Astrocyte of the spinal cord (primary cell): Measurements from ENCODE around the gene STXBP5L.
"Not testable (repeated sequence)": the region's sequence is repeated elsewhere in the genome, so short reads cannot be mapped to it uniquely, and the experiment has no call there.

Experiments
- DNase-seq: peaks from one replicate; pipeline ENCODE4 v3.0.0; 2011; ENCODE audit warnings: low read depth, low spot score
- H3K4me3 ChIP-seq: 2 replicates; pipeline ENCODE4 v1.5.1; 2011; ENCODE audit warnings: low read depth, mild to moderate bottlenecking, low read length, moderate library complexity
- in situ Hi-C: cut with HindIII; loops from 2 replicates; pipeline ENCODE4 v1.10.0; 2017; ENCODE audit warnings: low sequenced_read_pairs
- TF ChIP-seq, protein P1 (sequence below): IDR thresholded peaks from 2 replicates; pipeline ENCODE4 v1.5.1; 2012; ENCODE audit warnings: low read depth, mild to moderate bottlenecking, low read length, inconsistent platforms

The STXBP5L gene

DNA sequence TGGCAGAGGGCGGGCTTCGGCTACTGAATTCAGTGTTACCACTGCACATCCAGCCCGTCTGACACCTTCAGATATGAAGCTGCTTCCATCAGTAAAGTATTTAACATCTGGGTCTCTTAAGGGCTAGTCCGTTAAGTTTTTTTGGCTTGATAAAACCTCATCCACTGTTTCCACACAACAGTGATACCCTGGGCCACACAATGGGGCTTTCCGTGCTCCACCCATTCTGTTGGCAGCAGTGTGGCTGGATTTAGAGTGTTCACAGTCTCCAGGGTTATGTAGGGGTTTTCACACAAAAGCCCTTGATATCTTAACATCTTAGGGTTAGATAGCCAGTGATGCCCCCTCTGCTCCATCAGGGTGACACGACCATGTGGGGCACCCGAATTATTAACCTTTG, 165.0 kb downstream of the STXBP5L start:
- in situ Hi-C loops, result no loop called here
- TF ChIP-seq, protein P1, sequence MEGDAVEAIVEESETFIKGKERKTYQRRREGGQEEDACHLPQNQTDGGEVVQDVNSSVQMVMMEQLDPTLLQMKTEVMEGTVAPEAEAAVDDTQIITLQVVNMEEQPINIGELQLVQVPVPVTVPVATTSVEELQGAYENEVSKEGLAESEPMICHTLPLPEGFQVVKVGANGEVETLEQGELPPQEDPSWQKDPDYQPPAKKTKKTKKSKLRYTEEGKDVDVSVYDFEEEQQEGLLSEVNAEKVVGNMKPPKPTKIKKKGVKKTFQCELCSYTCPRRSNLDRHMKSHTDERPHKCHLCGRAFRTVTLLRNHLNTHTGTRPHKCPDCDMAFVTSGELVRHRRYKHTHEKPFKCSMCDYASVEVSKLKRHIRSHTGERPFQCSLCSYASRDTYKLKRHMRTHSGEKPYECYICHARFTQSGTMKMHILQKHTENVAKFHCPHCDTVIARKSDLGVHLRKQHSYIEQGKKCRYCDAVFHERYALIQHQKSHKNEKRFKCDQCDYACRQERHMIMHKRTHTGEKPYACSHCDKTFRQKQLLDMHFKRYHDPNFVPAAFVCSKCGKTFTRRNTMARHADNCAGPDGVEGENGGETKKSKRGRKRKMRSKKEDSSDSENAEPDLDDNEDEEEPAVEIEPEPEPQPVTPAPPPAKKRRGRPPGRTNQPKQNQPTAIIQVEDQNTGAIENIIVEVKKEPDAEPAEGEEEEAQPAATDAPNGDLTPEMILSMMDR, result no peak
- no peak for DNase-seq
- H3K4me3 ChIP-seq, result no peak overlapping the region

DNA sequence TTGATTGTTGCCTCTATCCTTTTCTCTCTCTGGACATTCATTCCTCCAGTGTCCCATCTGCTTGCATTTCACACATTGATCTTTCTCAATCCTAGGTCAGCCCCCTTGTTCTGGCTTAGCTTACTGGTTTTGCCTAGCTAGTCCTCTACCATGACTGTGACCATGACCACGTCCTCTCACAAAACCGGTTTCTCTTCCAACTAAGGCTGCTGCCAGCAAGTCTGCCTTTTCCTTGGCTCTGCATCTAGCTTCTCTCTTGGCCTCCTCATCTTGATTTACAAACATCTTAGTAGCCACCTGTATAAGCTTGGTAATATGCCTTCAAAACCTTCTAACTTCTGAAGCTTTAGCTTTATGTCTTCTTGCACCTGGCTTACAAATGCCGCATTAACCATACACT, 167.2 kb downstream of the STXBP5L start:
- DNase-seq, result no peak
- TF ChIP-seq, protein P1, result no peak
- no peak overlapping the region for H3K4me3 ChIP-seq
- in situ Hi-C loops, result no loop called here

DNA sequence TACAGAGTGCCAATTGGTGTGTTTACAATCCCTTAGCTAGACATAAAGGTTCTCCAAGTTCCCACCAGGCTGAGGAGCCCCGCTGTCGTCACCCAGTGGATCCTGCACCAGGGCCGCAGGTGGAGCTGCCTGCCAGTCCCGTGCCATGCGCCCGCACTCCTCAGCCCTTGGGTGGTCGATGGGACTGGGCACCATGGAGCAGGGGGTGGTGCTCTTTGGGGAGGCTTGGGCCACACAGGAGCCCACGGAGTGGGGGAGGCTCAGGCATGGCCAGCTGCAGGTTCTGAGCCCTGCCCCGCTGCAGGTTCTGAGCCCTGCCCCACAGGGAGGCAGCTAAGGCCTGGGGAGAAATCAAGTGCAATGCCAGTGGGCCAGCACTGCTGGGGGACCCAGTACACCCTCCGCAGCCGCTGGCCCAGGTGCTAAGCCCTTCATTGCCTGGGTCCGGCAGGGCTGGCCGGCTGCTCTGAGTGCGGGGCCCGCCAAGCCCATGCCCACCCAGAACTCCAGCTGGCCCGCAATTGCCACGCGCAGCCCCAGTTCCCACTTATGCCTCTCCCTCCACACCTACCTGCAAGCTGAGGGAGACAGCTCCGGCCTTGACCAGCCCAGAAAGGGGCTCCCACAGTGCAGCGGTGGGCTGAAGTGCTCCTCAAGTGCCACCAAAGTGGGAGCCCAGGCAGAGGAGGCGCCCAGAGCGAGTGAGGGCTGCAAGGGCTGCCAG, 170.5 kb downstream of the STXBP5L start:
- DNase-seq, in situ Hi-C loops, H3K4me3 ChIP-seq: not testable (repeated sequence)

DNA sequence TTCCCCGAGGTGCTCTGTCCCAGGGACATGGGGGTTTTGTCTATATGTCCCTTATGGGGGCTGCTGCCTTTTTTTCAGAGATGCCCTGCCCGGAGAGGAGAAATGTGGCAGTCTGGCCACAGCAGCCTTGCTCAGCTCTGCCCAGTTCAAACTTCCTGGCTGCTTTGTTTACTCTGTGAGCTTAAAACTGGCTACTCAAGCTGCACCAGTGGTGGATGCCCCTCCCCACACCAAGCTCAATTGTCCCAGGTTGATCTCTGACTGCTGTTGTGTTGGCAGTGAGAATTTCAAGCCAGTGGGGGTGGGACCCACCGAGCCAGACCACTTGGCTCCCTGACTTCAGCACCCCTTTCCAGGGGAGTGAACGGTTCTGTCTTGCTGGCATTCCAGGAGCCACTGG, 188.9 kb downstream of the STXBP5L start:
- H3K4me3 ChIP-seq, result no peak overlapping the region
- TF ChIP-seq, protein P1, result no peak
- in situ Hi-C loops, result no loop called here
- no peak for DNase-seq

DNA sequence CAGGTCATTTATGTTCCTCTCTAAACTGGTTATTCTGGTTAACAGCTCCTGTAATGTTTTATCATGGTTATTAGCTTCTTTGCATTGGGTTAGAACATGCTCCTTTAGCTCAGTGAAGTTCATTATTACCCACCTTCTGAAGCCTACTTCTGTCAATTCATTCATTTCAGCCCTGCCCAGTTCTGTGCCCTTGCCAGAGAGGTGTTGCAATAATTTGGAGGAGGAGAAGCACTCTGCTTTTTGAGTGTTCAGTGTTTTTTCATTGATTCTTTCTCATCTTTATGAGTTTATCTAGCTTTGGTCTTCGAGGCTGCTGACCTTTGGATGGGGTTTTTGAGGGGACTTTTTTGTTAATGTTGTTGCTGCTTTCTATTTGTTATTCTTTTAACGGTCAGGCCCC, 203.1 kb downstream of the STXBP5L start:
- in situ Hi-C loops, DNase-seq, H3K4me3 ChIP-seq: not testable (repeated sequence)

DNA sequence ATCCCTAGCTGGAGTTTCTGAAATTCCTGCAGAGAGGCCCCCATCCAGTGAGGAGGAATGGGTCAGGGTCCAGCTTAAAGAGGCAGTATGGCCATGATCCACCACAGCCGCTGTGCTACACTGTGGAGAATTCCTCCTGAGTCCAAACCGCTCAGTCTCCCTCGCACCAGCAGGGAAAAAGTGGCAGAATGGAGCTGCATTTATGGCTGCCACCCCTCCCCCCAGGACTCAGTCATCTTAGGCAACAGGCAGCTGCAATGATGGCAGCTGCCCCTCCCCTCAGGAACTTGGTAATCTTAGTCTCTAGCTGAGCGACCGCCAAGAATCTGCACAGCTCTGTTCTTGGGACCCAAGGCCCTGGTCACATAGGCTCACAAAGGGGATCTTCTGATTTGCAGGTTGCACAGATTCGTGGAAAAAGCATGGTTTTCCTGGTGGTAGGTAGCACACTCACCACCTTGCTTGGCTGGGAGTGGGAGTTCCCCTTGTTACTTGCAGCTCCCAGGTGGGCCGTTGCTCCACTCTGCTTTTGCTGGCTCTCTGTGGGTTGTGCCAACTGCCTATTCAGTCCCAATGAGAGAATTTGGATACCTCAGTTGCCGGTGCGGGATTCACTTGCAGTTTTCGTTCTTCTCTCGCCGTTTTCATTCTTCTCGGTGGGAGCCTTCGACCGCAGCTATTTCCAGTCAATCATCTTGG, 204.1 kb downstream of the STXBP5L start:
- H3K4me3 ChIP-seq, result no peak overlapping the region
- in situ Hi-C loops, result no loop called here
- TF ChIP-seq, protein P1, result no peak

DNA sequence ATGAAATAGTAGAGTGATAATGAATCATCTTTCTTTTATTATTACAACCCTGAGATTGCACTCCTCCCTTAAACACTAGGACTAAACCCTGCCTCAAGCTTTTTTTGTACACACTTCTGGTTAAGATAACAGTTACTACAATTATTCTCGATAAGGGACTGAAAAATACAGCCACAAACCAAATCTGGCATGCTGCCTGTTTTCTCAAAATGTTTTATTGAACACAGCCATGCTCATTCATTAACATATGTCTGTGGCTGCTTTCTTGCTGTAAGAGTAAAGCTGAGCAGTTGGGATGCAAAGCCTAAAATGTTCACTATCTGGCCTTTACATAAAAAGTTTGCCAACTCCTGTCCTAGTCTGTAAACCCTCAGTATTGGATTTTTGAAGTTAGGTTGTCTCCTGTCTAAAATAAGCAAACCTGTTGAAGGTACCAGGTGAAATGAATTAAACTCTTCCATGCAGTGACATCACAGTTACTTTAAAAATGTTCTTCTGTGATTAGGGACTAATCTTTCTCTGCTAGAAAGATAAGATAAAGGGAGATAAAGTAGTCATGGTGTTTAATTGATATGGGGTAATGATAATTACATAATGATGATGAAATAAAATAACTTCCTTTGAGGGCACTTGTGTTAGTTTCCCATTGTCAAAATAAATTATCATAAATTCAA, 218.2 kb downstream of the STXBP5L start:
- TF ChIP-seq, protein P1, result no peak
- no peak for DNase-seq
- H3K4me3 ChIP-seq, result no peak overlapping the region
- in situ Hi-C loops, result no loop called here

More for the DNA sequence above, 204.1 kb downstream of the STXBP5L start:
- no peak for DNase-seq
